HUES48 (cell line): ENCODE data around the gene PCDHGA9.
"Not testable (repeated sequence)": the region's sequence is repeated elsewhere in the genome, so short reads cannot be mapped to it uniquely, and the experiment has no call there.

Experiments
- H3K27ac ChIP-seq: one replicate; pipeline ENCODE4 v1.7.0; 2013; ENCODE audit warnings: low read depth, low read length, inconsistent platforms
- H3K27me3 ChIP-seq: 2 replicates; pipeline ENCODE4 v1.6.1; 2013; ENCODE audit warnings: mild to moderate bottlenecking, low read length; ENCODE audit not compliant: control insufficient read depth, insufficient read depth
- H3K36me3 ChIP-seq: 2 replicates; pipeline ENCODE4 v1.6.1; 2013; ENCODE audit warnings: low read length; ENCODE audit not compliant: control insufficient read depth, insufficient read depth
- H3K4me1 ChIP-seq: 2 replicates; pipeline ENCODE4 v1.6.1; 2013; ENCODE audit warnings: mild to moderate bottlenecking, low read length; ENCODE audit not compliant: control insufficient read depth, insufficient read depth
- H3K4me3 ChIP-seq: 2 replicates; pipeline ENCODE4 v1.5.1; 2013; ENCODE audit warnings: mild to moderate bottlenecking, low read depth, low read length
- H3K9ac ChIP-seq: 2 replicates; pipeline ENCODE4 v1.6.1; 2013; ENCODE audit warnings: mild to moderate bottlenecking, low read depth, low read length, moderate library complexity
- H3K9me3 ChIP-seq: 2 replicates; pipeline ENCODE4 v1.6.1; 2013; ENCODE audit warnings: low read length; ENCODE audit not compliant: control insufficient read depth, insufficient read depth

The PCDHGA9 gene

DNA sequence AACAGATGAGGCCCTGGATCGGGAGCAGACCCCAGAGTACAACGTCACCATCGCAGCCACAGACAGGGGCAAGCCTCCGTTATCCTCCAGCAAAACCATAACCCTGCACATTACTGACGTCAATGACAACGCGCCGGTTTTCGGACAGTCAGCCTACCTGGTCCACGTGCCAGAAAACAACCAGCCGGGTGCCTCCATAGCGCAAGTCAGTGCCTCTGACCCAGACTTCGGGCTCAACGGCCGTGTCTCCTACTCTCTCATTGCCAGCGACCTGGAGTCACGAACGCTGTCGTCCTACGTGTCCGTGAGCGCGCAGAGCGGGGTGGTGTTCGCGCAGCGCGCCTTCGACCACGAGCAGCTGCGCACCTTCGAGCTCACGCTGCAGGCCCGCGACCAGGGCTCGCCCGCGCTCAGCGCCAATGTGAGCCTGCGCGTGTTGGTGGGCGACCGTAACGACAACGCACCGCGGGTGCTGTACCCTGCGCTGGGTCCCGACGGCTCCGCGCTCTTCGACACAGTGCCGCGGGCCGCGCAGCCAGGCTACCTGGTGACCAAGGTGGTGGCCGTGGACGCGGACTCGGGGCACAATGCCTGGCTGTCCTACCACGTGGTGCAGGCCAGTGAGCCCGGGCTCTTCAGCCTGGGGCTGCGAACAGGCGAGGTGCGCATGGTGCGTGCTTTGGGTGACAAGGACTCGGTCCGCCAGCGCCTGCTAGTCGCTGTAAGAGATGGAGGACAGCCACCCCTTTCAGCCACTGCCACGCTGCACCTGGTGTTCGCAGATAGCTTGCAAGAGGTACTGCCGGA lies 16.7 kb downstream of the PCDHGA9 start:
- Histone ChIP-seq H3K27me3 (peaks cover 20% of the 10 kb centered on the region), H3K4me3 (no peak overlapping the region; the same call in 1 of the 2 replicates), H3K4me1 (no peaks in the 10 kb centered on the region), H3K36me3 (no peaks in the 10 kb centered on the region), H3K27ac (no peak overlapping the region), H3K9me3 (peaks cover 40% of the 10 kb centered on the region), H3K9ac (no peak overlapping the region)

GRCh38 chr5:141420855-141421488 lies 18.4 kb downstream of the PCDHGA9 start, which contains the start of gene PCDHGA11:
PCDHGA11 (plus strand) TSS chr5:141421051; CDS start chr5:141421228, 177 bp downstream.
- Histone ChIP-seq H3K4me1 (no peaks in the 10 kb centered on the region), H3K9ac (no peak within 1 kb of the TSS), H3K36me3 (no peaks in the 10 kb centered on the region), H3K27me3 (peaks cover 20% of the 10 kb centered on the region), H3K27ac (no peak within 1 kb of the TSS), H3K9me3 (peaks cover 46% of the 10 kb centered on the region), H3K4me3 (peak within 1 kb of the TSS; percentile 58)

DNA sequence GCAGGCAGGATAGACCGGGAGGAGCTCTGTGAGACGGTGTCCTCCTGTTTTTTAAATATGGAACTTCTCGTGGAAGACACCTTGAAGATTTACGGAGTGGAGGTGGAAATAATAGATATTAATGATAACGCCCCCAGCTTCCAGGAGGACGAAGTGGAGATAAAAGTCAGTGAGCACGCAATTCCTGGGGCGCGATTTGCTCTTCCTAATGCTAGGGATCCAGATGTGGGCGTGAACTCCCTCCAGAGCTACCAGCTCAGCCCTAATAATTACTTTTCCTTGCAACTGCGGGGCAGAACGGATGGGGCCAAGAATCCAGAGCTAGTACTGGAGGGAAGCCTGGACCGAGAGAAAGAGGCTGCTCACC lies 18.9 kb downstream of the PCDHGA9 start:
- no peak overlapping the region for H3K27ac ChIP-seq
- H3K27me3 ChIP-seq, result peaks cover 20% of the 10 kb centered on the region
- 0 out of 2 replicates have a peak, but pooled peaks cover 3% of the 10 kb centered on the region for H3K36me3 ChIP-seq
- peaks cover 49% of the 10 kb centered on the region for H3K9me3 ChIP-seq
- H3K9ac ChIP-seq, result no peak overlapping the region
- H3K4me3 ChIP-seq, result peak overlapping the region; percentile 58
- H3K4me1 ChIP-seq, result no peaks in the 10 kb centered on the region

DNA sequence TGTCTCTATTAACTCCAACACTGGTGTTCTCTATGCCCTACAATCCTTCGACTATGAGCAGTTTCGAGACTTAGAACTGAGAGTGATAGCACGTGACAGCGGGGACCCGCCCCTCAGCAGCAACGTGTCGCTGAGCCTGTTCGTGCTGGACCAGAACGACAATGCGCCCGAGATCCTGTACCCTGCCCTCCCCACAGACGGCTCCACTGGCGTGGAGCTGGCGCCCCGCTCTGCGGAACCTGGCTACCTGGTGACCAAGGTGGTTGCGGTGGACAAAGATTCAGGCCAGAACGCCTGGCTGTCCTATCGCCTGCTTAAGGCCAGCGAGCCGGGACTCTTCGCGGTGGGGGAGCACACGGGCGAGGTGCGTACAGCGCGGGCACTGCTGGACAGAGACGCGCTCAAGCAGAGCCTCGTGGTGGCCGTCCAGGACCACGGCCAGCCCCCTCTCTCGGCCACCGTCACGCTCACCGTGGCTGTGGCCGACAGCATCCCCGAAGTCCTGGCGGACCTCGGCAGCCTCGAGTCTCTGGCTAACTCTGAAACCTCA lies 20.2 kb downstream of the PCDHGA9 start:
- peaks cover 20% of the 10 kb centered on the region for H3K27me3 ChIP-seq
- H3K27ac ChIP-seq, result no peak overlapping the region
- no peak overlapping the region for H3K9ac ChIP-seq
- peaks cover 62% of the 10 kb centered on the region for H3K9me3 ChIP-seq
- H3K36me3 ChIP-seq, result 0 out of 2 replicates have a peak, but pooled peaks cover 4% of the 10 kb centered on the region
- H3K4me3 ChIP-seq, result no peak overlapping the region
- H3K4me1 ChIP-seq, result no peaks in the 10 kb centered on the region

- peaks cover 61% of the 10 kb centered on the region for H3K9me3 ChIP-seq
These were observed 25.3 kb downstream of the PCDHGA9 start for GRCh38 chr5:141427783-141428426.

GRCh38 chr5:141430332-141431113 lies 27.9 kb downstream of the PCDHGA9 start, which contains the start of gene PCDHGA12:
PCDHGA12 (plus strand) TSS chr5:141430507; CDS start chr5:141430760, 253 bp downstream.
- Histone ChIP-seq H3K9me3 (peaks cover 51% of the 10 kb centered on the region), H3K4me3 (no peak within 1 kb of the TSS)

More at GRCh38 chr5:141427783-141428426, 25.3 kb downstream of the PCDHGA9 start:
- Histone ChIP-seq H3K36me3 (0 out of 2 replicates have a peak, but pooled peaks cover 4% of the 10 kb centered on the region), H3K27ac (no peak overlapping the region), H3K4me3 (no peak overlapping the region), H3K27me3 (no peaks in the 10 kb centered on the region), H3K9ac (no peak overlapping the region), H3K4me1 (no peaks in the 10 kb centered on the region)

DNA sequence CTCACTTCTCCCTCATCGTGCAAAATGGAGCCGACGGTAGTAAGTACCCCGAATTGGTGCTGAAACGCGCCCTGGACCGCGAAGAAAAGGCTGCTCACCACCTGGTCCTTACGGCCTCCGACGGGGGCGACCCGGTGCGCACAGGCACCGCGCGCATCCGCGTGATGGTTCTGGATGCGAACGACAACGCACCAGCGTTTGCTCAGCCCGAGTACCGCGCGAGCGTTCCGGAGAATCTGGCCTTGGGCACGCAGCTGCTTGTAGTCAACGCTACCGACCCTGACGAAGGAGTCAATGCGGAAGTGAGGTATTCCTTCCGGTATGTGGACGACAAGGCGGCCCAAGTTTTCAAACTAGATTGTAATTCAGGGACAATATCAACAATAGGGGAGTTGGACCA lies 28.7 kb downstream of the PCDHGA9 start:
- no peak overlapping the region for H3K27ac ChIP-seq
- peaks cover 51% of the 10 kb centered on the region for H3K9me3 ChIP-seq

More at GRCh38 chr5:141430332-141431113, 27.9 kb downstream of the PCDHGA9 start, which contains the start of gene PCDHGA12:
- H3K36me3 ChIP-seq, result 0 out of 2 replicates have a peak, but pooled peaks cover 4% of the 10 kb centered on the region
- no peak within 1 kb of the TSS for H3K9ac ChIP-seq
- H3K27ac ChIP-seq, result no peak within 1 kb of the TSS
- H3K4me1 ChIP-seq, result no peaks in the 10 kb centered on the region
- no peaks in the 10 kb centered on the region for H3K27me3 ChIP-seq

DNA sequence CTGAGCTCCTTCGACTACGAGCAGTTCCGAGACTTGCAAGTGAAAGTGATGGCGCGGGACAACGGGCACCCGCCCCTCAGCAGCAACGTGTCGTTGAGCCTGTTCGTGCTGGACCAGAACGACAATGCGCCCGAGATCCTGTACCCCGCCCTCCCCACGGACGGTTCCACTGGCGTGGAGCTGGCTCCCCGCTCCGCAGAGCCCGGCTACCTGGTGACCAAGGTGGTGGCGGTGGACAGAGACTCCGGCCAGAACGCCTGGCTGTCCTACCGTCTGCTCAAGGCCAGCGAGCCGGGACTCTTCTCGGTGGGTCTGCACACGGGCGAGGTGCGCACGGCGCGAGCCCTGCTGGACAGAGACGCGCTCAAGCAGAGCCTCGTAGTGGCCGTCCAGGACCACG lies 29.7 kb downstream of the PCDHGA9 start:
- H3K27me3 ChIP-seq, H3K27ac ChIP-seq, H3K36me3 ChIP-seq, H3K4me3 ChIP-seq, H3K9ac ChIP-seq, H3K4me1 ChIP-seq: not testable (repeated sequence)
- H3K9me3 ChIP-seq, result peaks cover 41% of the 10 kb centered on the region

More for the DNA sequence above, 28.7 kb downstream of the PCDHGA9 start:
- H3K9ac ChIP-seq, result no peak overlapping the region
- no peaks in the 10 kb centered on the region for H3K27me3 ChIP-seq
- 0 out of 2 replicates have a peak, but pooled peaks cover 3% of the 10 kb centered on the region for H3K36me3 ChIP-seq
- no peaks in the 10 kb centered on the region for H3K4me1 ChIP-seq
- H3K4me3 ChIP-seq, result no peak overlapping the region

DNA sequence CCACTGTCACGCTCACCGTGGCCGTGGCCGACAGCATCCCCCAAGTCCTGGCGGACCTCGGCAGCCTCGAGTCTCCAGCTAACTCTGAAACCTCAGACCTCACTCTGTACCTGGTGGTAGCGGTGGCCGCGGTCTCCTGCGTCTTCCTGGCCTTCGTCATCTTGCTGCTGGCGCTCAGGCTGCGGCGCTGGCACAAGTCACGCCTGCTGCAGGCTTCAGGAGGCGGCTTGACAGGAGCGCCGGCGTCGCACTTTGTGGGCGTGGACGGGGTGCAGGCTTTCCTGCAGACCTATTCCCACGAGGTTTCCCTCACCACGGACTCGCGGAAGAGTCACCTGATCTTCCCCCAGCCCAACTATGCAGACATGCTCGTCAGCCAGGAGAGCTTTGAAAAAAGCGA lies 30.1 kb downstream of the PCDHGA9 start:
- not testable (repeated sequence) for H3K27me3 ChIP-seq, H3K9ac ChIP-seq, H3K27ac ChIP-seq, H3K36me3 ChIP-seq, H3K4me3 ChIP-seq, H3K4me1 ChIP-seq
- peaks cover 37% of the 10 kb centered on the region for H3K9me3 ChIP-seq

DNA sequence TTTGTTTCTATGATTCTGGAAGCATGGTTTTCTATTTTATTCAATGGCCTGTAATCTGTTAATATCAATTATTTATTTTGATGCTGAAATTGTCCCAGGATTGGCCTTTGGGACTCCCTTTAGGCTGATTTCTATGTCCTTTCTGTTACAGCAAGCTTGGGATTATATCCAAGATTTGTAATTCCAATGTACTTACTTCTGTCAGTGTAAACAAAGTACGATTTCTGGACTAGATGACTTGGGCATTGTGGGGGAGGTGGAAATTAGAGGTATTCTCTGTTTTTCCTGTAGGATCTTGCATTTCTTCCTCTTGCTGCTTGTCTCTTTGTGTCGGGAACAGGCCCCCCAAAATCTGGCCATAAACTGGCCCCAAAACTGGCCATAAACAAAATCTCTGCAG lies 31.4 kb downstream of the PCDHGA9 start:
- Histone ChIP-seq H3K9me3 (peaks cover 27% of the 10 kb centered on the region), H3K36me3 (no peaks in the 10 kb centered on the region), H3K27ac (no peak overlapping the region), H3K27me3 (no peaks in the 10 kb centered on the region), H3K4me3 (no peak overlapping the region), H3K4me1 (no peaks in the 10 kb centered on the region), H3K9ac (no peak overlapping the region)
